HEK293T (cell line): ENCODE data around the gene AGFG2.

Experiments
- ARNT ChIP-seq: fragments of 450-650 bp; IDR thresholded peaks from 2 replicates; pipeline ENCODE4 v1.6.1; 2017; ENCODE audit warnings: mild to moderate bottlenecking
- BHLHE40 ChIP-seq: fragments of 450-650 bp; IDR thresholded peaks from 2 replicates; pipeline ENCODE4 v1.6.1; 2016; ENCODE audit warnings: mild to moderate bottlenecking, moderate library complexity, borderline replicate concordance
- FOXA1 ChIP-seq: fragments of 450-650 bp; IDR thresholded peaks from 2 replicates; pipeline ENCODE4 v1.6.1; 2016; ENCODE audit warnings: mild to moderate bottlenecking
- FOXK2 ChIP-seq: fragments of 450-650 bp; IDR thresholded peaks from 2 replicates; pipeline ENCODE4 v1.6.1; 2016; ENCODE audit warnings: mild to moderate bottlenecking
- FOXM1 ChIP-seq: fragments of 450-650 bp; IDR thresholded peaks from 2 replicates; pipeline ENCODE4 v1.6.1; 2017; ENCODE audit warnings: mild to moderate bottlenecking, borderline replicate concordance
- HDGF ChIP-seq: fragments of 450-650 bp; IDR thresholded peaks from 2 replicates; pipeline ENCODE4 v1.6.1; 2017; ENCODE audit warnings: antibody characterized with exemption, borderline replicate concordance
- NFRKB ChIP-seq: fragments of 450-650 bp; IDR thresholded peaks from 2 replicates; pipeline ENCODE4 v1.6.1; 2016; ENCODE audit warnings: mild to moderate bottlenecking, moderate library complexity
- SP1 ChIP-seq: fragments of 450-650 bp; IDR thresholded peaks from 2 replicates; pipeline ENCODE4 v1.6.1; 2017

GRCh38 chr7:100517305-100517704, 21.7 kb upstream of the AGFG2 start:
- TF ChIP-seq SP1 (no peak), FOXM1 (no peak), FOXK2 (no peak), BHLHE40 (no peak), NFRKB (no peak), FOXA1 (no peak), HDGF (no peak), ARNT (no peak)
